HEK293 (cell line): Measurements from ENCODE around the gene TSBP1.

Experiments
- CTCF ChIA-PET: fragments of 350-600 bp; formaldehyde crosslinking; extraction: SDS; loops from one replicate; lab custom pipeline; 2021; ENCODE audit warnings: antibody characterized with exemption; lab: Yijun Ruan, JAX
- POLR2A ChIA-PET: fragments of 300-600 bp; formaldehyde crosslinking; extraction: SDS; loops from one replicate; lab custom pipeline; 2020; ENCODE audit warnings: antibody characterized with exemption, inconsistent platforms; lab: Yijun Ruan, JAX
- H3K27ac ChIP-seq: fragments of 200-500 bp; sonication (Bioruptor generic); 2 replicates; pipeline ENCODE4 v1.5.1; 2014; ENCODE audit warnings: low read depth, low read length, control low read depth, inconsistent platforms; ENCODE audit errors: extremely low read depth
- H3K36me3 ChIP-seq, 2 experiments: fragments of 200-500 bp in 1 of 2; sonication (Bioruptor generic) in 1 of 2; 1 replicate in 1 of 2; 2 replicates in 1 of 2; pipeline ENCODE4 v1.5.1; 2014 to 2017; ENCODE audit warnings: inconsistent platforms in 2 of 2, low read length in 2 of 2; ENCODE audit not compliant: control insufficient read depth in 2 of 2, insufficient read depth in 1 of 2
- H3K4me1 ChIP-seq: fragments of 200-500 bp; sonication (Bioruptor generic); 2 replicates; pipeline ENCODE4 v1.5.1; 2014; ENCODE audit warnings: mild to moderate bottlenecking, low read length, inconsistent platforms; ENCODE audit not compliant: control insufficient read depth, insufficient read depth
- H3K4me3 ChIP-seq: 2 replicates; pipeline ENCODE4 v1.5.1; 2011; ENCODE audit warnings: low read depth, mild to moderate bottlenecking, control low read depth, low read length, moderate library complexity
- H3K9me3 ChIP-seq: fragments of 200-500 bp; sonication (Bioruptor generic); 2 replicates; pipeline ENCODE4 v1.5.1; 2014; ENCODE audit warnings: low read depth, low read length, inconsistent platforms; ENCODE audit not compliant: control insufficient read depth, insufficient read depth
- BCL11A ChIP-seq: fragments of 450-650 bp; formaldehyde crosslinking; IDR thresholded peaks from 2 replicates; pipeline ENCODE4 v1.5.1; 2016; ENCODE audit warnings: low read depth, missing biosample characterization, missing genetic modification characterization
- CTCF ChIP-seq: fragments of 450-650 bp; formaldehyde crosslinking; IDR thresholded peaks from 2 replicates; pipeline ENCODE4 v1.5.1; 2016; ENCODE audit warnings: missing biosample characterization, missing genetic modification characterization
- EGR2 ChIP-seq: fragments of 450-650 bp; formaldehyde crosslinking; IDR thresholded peaks from 2 replicates; pipeline ENCODE4 v1.5.1; 2016; ENCODE audit warnings: low read depth, missing biosample characterization, missing genetic modification characterization
- GLIS1 ChIP-seq: fragments of 450-650 bp; formaldehyde crosslinking; IDR thresholded peaks from 2 replicates; pipeline ENCODE4 v1.5.1; 2016; ENCODE audit warnings: missing biosample characterization, missing genetic modification characterization
- OVOL3 ChIP-seq: fragments of 450-650 bp; formaldehyde crosslinking; IDR thresholded peaks from 2 replicates; pipeline ENCODE4 v1.5.1; 2016; ENCODE audit warnings: missing biosample characterization, missing genetic modification characterization
- RBAK ChIP-seq: fragments of 450-650 bp; formaldehyde crosslinking; IDR thresholded peaks from 2 replicates; pipeline ENCODE4 v1.5.1; 2016; ENCODE audit warnings: missing biosample characterization, missing genetic modification characterization
- SCRT2 ChIP-seq: fragments of 450-650 bp; formaldehyde crosslinking; IDR thresholded peaks from 2 replicates; pipeline ENCODE4 v1.5.1; 2016; ENCODE audit warnings: missing biosample characterization, missing genetic modification characterization
- SETDB1 ChIP-seq: IDR thresholded peaks from one replicate; pipeline ENCODE4 v1.6.1; 2017; ENCODE audit warnings: mild to moderate bottlenecking, low read length, moderate library complexity, mixed read lengths; ENCODE audit not compliant: insufficient read length
- ZBTB11 ChIP-seq: fragments of 450-650 bp; formaldehyde crosslinking; conservative IDR thresholded peaks from 2 replicates; pipeline ENCODE4 v1.5.1; 2016; ENCODE audit warnings: low read depth, missing biosample characterization, missing genetic modification characterization
- ZBTB48 ChIP-seq: fragments of 450-650 bp; formaldehyde crosslinking; IDR thresholded peaks from 2 replicates; pipeline ENCODE4 v1.5.1; 2016; ENCODE audit warnings: missing biosample characterization, missing genetic modification characterization
- ZBTB8A ChIP-seq: fragments of 450-650 bp; formaldehyde crosslinking; IDR thresholded peaks from 2 replicates; pipeline ENCODE4 v1.5.1; 2016; ENCODE audit warnings: missing biosample characterization, missing genetic modification characterization
- ZFP37 ChIP-seq: fragments of 450-650 bp; formaldehyde crosslinking; IDR thresholded peaks from 2 replicates; pipeline ENCODE4 v1.5.1; 2016; ENCODE audit warnings: missing biosample characterization, missing genetic modification characterization
- ZIC2 ChIP-seq: fragments of 450-650 bp; formaldehyde crosslinking; IDR thresholded peaks from 2 replicates; pipeline ENCODE4 v1.5.1; 2016; ENCODE audit warnings: missing biosample characterization, missing genetic modification characterization
- ZNF2 ChIP-seq: fragments of 450-650 bp; formaldehyde crosslinking; IDR thresholded peaks from 2 replicates; pipeline ENCODE4 v1.5.1; 2016; ENCODE audit warnings: missing biosample characterization, missing genetic modification characterization
- ZNF366 ChIP-seq: fragments of 450-650 bp; formaldehyde crosslinking; conservative IDR thresholded peaks from 2 replicates; pipeline ENCODE4 v1.5.1; 2016; ENCODE audit warnings: missing biosample characterization, missing genetic modification characterization
- ZNF423 ChIP-seq: fragments of 450-650 bp; formaldehyde crosslinking; IDR thresholded peaks from 2 replicates; pipeline ENCODE4 v1.5.1; 2016; ENCODE audit warnings: missing biosample characterization, missing genetic modification characterization
- ZNF433 ChIP-seq: fragments of 450-650 bp; formaldehyde crosslinking; IDR thresholded peaks from 2 replicates; pipeline ENCODE4 v1.5.1; 2016; ENCODE audit warnings: missing biosample characterization, missing genetic modification characterization, low read depth
- ZNF660 ChIP-seq: fragments of 450-650 bp; IDR thresholded peaks from 2 replicates; pipeline ENCODE4 v1.5.1; 2018; ENCODE audit warnings: missing biosample characterization, mild to moderate bottlenecking, missing genetic modification characterization
- ZSCAN30 ChIP-seq: fragments of 450-650 bp; IDR thresholded peaks from 2 replicates; pipeline ENCODE4 v1.5.1; 2018; ENCODE audit warnings: missing biosample characterization, mild to moderate bottlenecking, missing genetic modification characterization, moderate library complexity
- ZXDB ChIP-seq: fragments of 450-650 bp; formaldehyde crosslinking; IDR thresholded peaks from 2 replicates; pipeline ENCODE4 v1.5.1; 2016; ENCODE audit warnings: missing biosample characterization, missing genetic modification characterization
- TF ChIP-seq, protein P1 (sequence below): fragments of 450-650 bp; formaldehyde crosslinking; IDR thresholded peaks from 2 replicates; pipeline ENCODE4 v1.5.1; 2017; ENCODE audit warnings: missing biosample characterization, missing genetic modification characterization

Gene TSBP1

GRCh38 chr6:32252331-32253009, 119.2 kb downstream of the TSBP1 start (continued):
- no peak for TF ChIP-seq EGR2
- TF ChIP-seq ZSCAN30 (tag by site-specific recombination) = no peak
- no peak for TF ChIP-seq OVOL3
- no peak for TF ChIP-seq ZBTB11 (tag by site-specific recombination)

- TF ChIP-seq ZNF423 (tag by site-specific recombination) = no peak
- TF ChIP-seq SETDB1 = peak; percentile 78
- ChIA-PET POLR2A (no interaction called here), CTCF (interaction anchor here (0.7 to 1.5 kb wide), 8 partner anchors 9 to 537 kb away, joined by 3 to 8 read pairs (median 4); no protein-coding TSS in a partner anchor)
- H3K36me3 ChIP-seq = no peaks in the 10 kb centered on the region
- H3K27ac ChIP-seq = no peak overlapping the region
- no peaks in the 10 kb centered on the region for H3K9me3 ChIP-seq
- no peaks in the 10 kb centered on the region for H3K4me1 ChIP-seq
- H3K4me3 ChIP-seq = no peak overlapping the region
Measured at GRCh38 chr6:32249262-32249661, 122.4 kb downstream of the TSBP1 start.

- TF ChIP-seq SCRT2 (tag by site-specific recombination) = 0 out of 2 replicates have a peak, but pooled peaks have one; percentile 29
- TF ChIP-seq ZFP37 (tag by site-specific recombination) = no peak
- TF ChIP-seq, all 188 proteins: peak for 1
Measured at GRCh38 chr6:32247401-32247800, 124.3 kb downstream of the TSBP1 start.

GRCh38 chr6:32244946-32245398, 126.7 kb downstream of the TSBP1 start:
- no peaks in the 10 kb centered on the region for H3K9me3 ChIP-seq
- no peak overlapping the region for H3K4me3 ChIP-seq
- no peaks in the 10 kb centered on the region for H3K36me3 ChIP-seq
- ChIA-PET CTCF (interaction anchor here (0.6 to 4.6 kb wide), 41 partner anchors 10 to 1615 kb away, joined by 3 to 60 read pairs (median 4); partner anchors contain the start of gene GPSM3), POLR2A (interaction anchor here (1.4 kb wide), 1 partner anchor 128 kb away, joined by 3 read pairs; no protein-coding TSS in a partner anchor)
- no peaks in the 10 kb centered on the region for H3K4me1 ChIP-seq
- no peak overlapping the region for H3K27ac ChIP-seq
- TF ChIP-seq CTCF (tag by site-specific recombination) = peak; percentile 87
- peak; percentile 39 for TF ChIP-seq ZBTB8A (tag by site-specific recombination)
- TF ChIP-seq ZNF660 (tag by site-specific recombination) = peak; percentile 79; the same call in 1 of the 2 replicates
- TF ChIP-seq ZNF2 (tag by site-specific recombination) = peak; percentile 78
- TF ChIP-seq ZNF433 (tag by site-specific recombination) = no peak
- TF ChIP-seq GLIS1 = peak; percentile 65
- TF ChIP-seq BCL11A (tag by site-specific recombination) = no peak
- no peak for TF ChIP-seq ZXDB (tag by site-specific recombination)
- TF ChIP-seq ZIC2 (tag by site-specific recombination) = peak; percentile 71
- peak; percentile 78 for TF ChIP-seq EGR2
- no peak for TF ChIP-seq RBAK (tag by site-specific recombination)
- TF ChIP-seq ZBTB48 (tag by site-specific recombination) = 0 out of 2 replicates have a peak, but pooled peaks have one; percentile 31
- peak; percentile 35; the same call in 1 of the 2 replicates for TF ChIP-seq ZNF366 (tag by site-specific recombination)
- TF ChIP-seq, protein P1, sequence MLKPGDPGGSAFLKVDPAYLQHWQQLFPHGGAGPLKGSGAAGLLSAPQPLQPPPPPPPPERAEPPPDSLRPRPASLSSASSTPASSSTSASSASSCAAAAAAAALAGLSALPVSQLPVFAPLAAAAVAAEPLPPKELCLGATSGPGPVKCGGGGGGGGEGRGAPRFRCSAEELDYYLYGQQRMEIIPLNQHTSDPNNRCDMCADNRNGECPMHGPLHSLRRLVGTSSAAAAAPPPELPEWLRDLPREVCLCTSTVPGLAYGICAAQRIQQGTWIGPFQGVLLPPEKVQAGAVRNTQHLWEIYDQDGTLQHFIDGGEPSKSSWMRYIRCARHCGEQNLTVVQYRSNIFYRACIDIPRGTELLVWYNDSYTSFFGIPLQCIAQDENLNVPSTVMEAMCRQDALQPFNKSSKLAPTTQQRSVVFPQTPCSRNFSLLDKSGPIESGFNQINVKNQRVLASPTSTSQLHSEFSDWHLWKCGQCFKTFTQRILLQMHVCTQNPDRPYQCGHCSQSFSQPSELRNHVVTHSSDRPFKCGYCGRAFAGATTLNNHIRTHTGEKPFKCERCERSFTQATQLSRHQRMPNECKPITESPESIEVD (tag by site-specific recombination) = no peak

More at GRCh38 chr6:32247401-32247800, 124.3 kb downstream of the TSBP1 start:
- Histone ChIP-seq H3K36me3 (no peaks in the 10 kb centered on the region), H3K4me3 (no peak overlapping the region), H3K4me1 (no peaks in the 10 kb centered on the region), H3K27ac (no peak overlapping the region), H3K9me3 (no peaks in the 10 kb centered on the region)
- POLR2A ChIA-PET = no interaction called here
- CTCF ChIA-PET = interaction anchor here (0.6 to 4.6 kb wide), 2 partner anchors 7 to 191 kb away, joined by 3 to 60 read pairs; no protein-coding TSS in a partner anchor
